HG03378 (cell line): ENCODE measurements around the gene ROR1.

Source experiments
- ATAC-seq: cut with Tn5 transposase; IDR thresholded peaks from one replicate; pipeline ENCODE4 v1.9.1; 2021; ENCODE audit warnings: mild to moderate bottlenecking, moderate library complexity; ENCODE audit not compliant: unreplicated experiment

ROR1 gene

GRCh38 chr1:64162804-64163203 lies 389.0 kb downstream of the ROR1 start:
- ATAC-seq, result no peak

DNA sequence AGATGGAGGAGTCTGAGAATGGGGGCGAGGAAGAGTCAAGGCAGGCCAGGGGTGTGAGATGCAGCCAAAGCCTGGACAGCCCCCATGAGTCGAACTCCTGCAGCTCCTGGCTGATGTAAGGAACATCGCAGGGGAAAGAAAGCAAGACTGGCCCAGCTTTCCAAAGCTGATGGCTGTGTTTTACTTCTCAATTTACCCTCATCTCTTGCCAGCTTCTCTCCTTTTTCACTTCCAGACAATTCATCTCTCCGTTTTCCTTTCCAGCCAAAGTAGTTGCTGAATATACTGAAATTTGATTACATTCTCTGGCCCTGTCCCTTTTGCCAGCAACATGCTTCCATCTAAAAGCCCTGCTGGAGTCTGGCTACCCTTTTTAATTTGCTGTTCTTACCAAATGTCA lies 389.6 kb downstream of the ROR1 start:
- no peak for ATAC-seq

- no peak for ATAC-seq
Observed at GRCh38 chr1:64163970-64164369, 390.2 kb downstream of the ROR1 start.

DNA sequence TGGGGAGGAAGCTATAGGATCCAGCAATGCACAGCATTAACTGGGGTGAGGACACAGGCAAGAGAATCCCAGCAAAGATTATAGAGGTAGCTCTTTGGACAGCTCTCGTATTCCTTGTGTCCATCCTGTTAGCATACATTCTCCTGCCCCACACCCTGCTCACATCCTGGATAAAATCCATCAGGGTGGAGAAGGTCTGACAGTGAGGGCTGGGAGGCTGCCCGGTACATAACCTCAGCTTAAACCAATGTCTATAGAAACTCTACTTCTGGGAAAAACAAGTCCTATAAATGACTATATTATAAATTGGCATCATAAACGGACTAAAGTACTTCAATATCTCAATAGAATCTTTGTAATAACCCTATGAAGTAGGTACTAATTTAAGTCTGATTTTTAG lies 392.8 kb downstream of the ROR1 start:
- no peak for ATAC-seq

DNA sequence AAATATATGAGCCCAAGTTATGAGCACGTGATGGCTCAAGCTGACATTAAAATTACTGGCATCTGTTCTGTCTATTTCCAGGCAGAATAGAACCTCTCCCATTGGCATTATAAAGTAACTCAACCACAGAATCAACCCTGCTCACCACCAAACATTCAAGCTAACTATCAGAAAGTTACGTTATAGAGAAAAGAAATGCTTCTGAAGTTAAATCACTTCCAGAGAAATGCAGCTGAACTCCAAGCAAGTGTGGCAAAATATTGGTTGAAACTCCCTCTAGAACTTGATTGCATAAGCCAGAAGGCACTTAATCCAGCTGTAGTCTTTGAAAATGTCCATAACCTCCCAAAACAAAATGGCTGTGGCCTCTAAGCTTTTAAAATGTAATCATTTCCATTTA lies 393.4 kb downstream of the ROR1 start:
- no peak for ATAC-seq

- no peak for ATAC-seq
Observed at GRCh38 chr1:64171246-64171645, 397.4 kb downstream of the ROR1 start.

GRCh38 chr1:64171797-64172281 lies 398.0 kb downstream of the ROR1 start:
- peak; percentile 73 for ATAC-seq

DNA sequence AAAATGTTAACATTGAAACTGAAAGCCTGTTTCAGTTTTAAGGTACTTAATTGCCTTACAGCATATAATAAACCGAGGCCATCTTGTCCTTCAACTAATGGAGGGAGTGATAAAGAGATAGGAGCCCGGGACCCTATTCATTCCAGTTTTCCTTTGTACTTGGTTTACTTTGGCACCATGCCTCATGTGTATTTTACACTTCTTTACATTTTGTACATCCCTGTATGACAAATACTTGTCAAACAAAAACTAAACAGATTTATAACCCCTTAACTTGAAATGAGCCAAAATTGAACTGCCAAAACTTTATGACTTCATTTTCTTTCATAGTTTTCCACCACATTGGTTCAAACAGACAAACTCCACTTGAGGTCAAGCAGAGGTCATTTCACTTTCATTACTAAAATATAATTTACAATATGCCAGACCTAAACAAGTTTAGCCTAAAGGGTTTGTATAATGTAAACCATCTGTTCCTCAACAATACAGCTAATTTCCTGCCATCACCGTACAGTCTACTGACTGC lies 398.7 kb downstream of the ROR1 start:
- ATAC-seq, result peak; percentile 48

DNA sequence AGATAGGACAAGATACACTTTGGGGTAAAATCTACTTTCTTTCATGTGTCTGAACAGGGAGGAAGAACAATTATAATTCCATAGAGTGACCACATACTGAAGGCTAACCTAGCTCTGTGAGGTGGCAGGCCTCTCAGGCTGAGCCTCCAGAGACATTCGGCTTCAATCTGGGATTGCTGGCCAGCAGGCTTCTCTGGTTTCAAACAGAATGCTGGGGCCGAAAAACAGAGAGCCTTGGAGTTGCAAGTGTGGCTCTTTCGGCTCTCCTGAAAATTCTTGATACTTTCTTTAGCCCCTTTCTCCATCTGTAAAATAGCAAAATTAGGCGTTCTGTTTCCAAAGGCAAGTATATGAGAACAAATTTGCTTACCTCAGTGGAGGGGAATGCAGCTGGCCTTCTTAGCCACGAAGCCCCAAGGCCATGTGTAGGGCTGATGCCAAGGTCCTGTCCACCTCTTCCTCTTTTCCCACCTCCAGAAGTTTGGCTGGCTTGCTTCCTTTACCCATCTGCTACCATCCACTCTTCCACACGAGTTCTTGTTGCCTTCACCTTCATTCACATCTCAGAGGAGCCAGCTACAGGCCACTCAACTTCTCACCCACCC lies 399.6 kb downstream of the ROR1 start:
- no peak for ATAC-seq

DNA sequence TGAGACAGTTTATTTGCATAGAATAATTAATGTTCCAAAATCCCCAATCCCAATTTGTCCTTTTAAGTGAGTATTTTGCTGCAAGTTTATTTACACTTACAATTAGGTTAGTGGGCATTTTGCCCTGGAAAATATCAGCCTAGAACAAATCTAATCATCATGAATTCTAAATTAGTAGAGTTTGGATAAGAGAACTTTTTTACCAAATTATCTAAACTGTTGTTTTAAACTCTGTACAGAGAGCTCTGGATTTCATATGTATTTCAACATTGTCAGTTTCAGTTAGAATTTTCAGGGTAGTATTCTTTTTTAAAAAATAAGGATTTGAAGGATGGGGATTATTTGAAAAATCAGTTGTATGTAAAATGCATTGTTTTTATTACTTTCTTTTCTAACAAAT lies 401.8 kb downstream of the ROR1 start:
- ATAC-seq, result no peak

DNA sequence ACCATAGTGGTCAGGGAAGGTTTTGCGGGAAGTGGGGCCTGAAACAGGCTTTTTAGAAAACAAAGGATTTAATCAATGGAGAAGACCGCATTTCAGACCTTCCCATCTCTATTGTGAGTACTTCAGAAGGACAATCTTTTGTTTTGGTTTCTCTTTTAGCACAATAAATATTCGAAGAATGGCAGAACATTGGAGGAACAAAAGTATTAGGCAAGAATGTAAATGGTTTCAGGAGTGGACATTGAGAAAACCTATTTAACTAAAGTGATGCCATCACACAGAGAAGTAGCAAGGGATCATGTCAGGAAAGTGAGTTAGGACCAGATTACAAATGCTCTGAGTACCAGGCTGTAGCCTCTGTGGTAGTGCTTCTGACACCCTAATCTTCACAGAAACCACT lies 402.8 kb downstream of the ROR1 start:
- no peak for ATAC-seq

- ATAC-seq, result no peak
Observed at GRCh38 chr1:64179588-64179987, 405.8 kb downstream of the ROR1 start.

- no peak for ATAC-seq
Observed at GRCh38 chr1:64182207-64182606, 408.4 kb downstream of the ROR1 start.

DNA sequence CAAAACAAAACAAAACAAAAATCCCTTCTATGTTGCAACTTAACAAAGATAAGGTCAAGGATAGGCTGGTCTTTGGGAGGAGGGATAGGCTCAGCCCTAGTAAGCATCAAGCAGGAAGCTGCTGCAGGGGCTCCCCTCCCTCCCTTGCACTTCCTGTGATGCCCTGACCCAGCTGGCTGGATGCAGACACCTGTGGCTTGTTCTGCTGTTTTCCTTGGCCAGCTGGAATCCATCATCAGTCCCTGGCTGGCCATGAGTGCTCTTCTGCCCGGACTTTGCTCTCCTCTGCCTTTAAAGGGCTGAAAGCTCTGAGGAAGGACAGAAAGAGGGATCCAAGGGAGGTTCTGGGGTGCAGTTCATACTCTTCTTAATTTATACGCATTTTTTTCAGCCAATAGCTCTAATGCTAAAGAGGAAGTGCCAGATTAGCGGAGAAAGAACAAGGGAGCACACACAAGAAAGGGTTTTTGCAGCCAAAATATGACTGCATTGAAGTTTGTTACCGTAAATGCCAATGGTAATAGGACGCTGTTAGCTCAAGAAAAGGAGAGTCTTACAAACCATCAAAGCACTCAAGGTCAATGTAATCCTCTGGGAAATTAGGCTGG lies 409.7 kb downstream of the ROR1 start:
- ATAC-seq, result no peak

DNA sequence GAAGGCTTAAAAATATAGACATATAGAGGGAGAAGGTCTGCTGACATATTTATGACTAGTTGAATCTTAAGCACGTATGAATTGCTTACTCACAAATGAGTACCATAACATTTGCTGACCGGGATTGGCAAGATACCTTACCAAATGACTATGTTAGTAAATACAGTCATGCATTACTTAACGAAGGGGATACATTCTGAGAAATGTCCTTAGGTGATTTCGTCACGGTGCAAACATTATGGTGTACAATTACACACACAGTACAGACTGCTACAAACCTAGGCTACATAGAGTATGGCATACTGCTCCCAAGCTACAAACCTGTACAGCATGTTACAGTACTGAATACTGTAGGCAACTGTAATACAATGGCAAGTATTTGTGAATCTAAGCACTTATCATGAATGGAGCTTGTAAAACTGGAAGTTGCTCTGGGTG lies 410.2 kb downstream of the ROR1 start:
- ATAC-seq, result no peak

DNA sequence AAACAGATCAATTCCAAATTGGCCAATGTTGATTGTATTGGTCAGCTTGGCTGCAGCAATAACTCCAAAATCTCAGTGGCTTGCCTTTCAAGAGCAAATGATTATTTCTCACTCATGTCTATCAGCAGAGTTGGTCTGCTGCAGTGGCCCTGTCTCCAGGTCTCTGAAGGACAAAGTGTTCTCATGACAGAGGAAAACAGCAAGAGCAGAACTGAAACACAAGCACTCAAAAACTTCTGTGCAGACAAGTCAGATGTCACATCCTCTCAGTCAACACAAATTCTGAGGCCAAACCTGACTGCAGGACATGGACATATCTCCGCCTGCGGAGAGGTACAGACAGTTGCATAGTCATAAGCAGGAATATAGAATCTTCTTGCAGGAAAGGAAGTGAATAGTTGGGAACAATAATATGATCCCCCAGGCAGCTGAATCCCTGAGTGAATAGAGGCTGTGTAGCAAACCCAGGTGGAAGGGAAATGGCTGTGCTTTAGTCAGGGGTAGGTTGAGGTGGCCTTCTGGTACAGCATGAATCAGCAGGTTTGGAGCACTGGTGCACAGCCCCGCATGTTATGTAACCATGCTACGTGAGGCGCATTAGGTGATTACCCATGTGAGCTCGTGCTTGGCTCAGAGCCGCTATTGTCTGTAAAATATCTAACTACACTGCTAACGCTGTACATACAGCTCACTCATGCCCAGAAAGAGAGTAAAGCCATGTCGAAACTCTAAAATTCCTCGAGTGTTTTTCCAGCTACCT lies 412.5 kb downstream of the ROR1 start:
- no peak for ATAC-seq

- ATAC-seq, result no peak
Observed at GRCh38 chr1:64186898-64187280, 413.1 kb downstream of the ROR1 start.

DNA sequence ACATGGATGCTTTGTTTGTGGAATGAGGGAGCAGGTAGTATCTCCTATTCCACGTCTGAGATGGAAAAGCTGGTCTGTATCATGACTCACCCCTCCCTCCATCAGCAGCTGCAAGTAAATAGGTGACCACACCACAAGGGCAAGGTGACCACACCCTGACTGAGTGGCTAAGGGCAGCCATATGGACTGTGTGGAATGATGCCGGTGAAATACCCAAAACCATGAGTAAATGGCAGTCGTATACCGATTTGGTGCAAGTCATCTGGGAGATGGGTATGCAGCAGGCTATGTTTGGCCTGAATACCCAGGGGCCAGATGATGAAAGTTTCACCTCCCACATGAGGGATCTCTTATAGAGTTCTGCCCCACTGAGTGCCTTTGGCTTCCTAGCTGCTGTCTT lies 413.8 kb downstream of the ROR1 start:
- ATAC-seq, result no peak

DNA sequence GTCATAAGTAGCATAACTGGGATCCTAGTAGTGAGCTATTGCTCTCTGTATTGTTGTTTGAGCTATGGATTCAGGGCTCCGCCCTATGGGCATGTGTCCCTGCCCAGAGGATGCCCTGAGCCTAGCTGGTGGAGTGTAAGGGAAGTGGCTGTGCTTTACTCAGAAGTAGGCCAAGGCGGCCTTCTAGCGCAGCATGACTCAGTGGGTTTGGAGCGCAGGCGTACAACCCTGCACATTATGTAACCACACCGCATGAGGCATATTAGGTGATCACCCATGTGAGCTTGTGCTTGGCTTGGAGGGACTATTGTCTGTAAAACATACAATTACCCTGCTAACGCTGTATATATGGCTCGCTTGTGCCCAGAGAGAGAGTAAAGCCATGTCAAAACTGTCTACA lies 418.5 kb downstream of the ROR1 start:
- ATAC-seq, result no peak

GRCh38 chr1:64194168-64195080 lies 420.6 kb downstream of the ROR1 start:
- ATAC-seq, result no peak

- no peak for ATAC-seq
Observed at GRCh38 chr1:64195081-64195395, 421.2 kb downstream of the ROR1 start.
